GM18873 (cell line): ENCODE results near the gene FAM193A.
"Not testable (repeated sequence)": the region's sequence is repeated elsewhere in the genome, so short reads cannot be mapped to it uniquely, and the experiment has no call there.

Source experiments
- ATAC-seq: cut with Tn5 transposase; IDR thresholded peaks from one replicate; pipeline ENCODE4 v1.9.1; 2021; ENCODE audit warnings: mild to moderate bottlenecking, moderate library complexity, moderate number of reproducible peaks; ENCODE audit not compliant: unreplicated experiment, low FRiP score

Gene FAM193A

GRCh38 chr4:2762048-2762447 lies 225.6 kb downstream of the FAM193A start:
- ATAC-seq = no peak

- not testable (repeated sequence) for ATAC-seq
Observed at GRCh38 chr4:2762486-2763370, 226.3 kb downstream of the FAM193A start.

GRCh38 chr4:2763511-2763967 lies 227.1 kb downstream of the FAM193A start:
- ATAC-seq = no peak

- no peak for ATAC-seq
Observed at GRCh38 chr4:2765832-2766526, 229.5 kb downstream of the FAM193A start.

- ATAC-seq = no peak
Observed at GRCh38 chr4:2767046-2767704, 230.7 kb downstream of the FAM193A start.

- no peak for ATAC-seq
Observed at GRCh38 chr4:2767705-2768074, 231.2 kb downstream of the FAM193A start.

- no peak for ATAC-seq
Observed at GRCh38 chr4:2768124-2768523, 231.7 kb downstream of the FAM193A start.

- ATAC-seq = no peak
Observed at GRCh38 chr4:2768921-2769336, 232.5 kb downstream of the FAM193A start.

- no peak for ATAC-seq
Observed at GRCh38 chr4:2771264-2771663, 234.8 kb downstream of the FAM193A start.

GRCh38 chr4:2780643-2781042 lies 244.2 kb downstream of the FAM193A start:
- not testable (repeated sequence) for ATAC-seq

GRCh38 chr4:2781911-2782310 lies 245.5 kb downstream of the FAM193A start:
- ATAC-seq = no peak
